HL-60 (cell line): Measurements from ENCODE around the gene OSBPL7.

ENCODE experiments used
- DNase-seq, 2 experiments: peaks; one replicate each; pipeline ENCODE4 v3.0.0-alpha.2; 2010 to 2020; ENCODE audit warnings: low read depth in 1 of 2, low spot score in 1 of 2
- H3K27ac ChIP-seq: fragments of 250-450 bp; sonication (Bioruptor Pico); replicated peaks from 2 replicates; pipeline ENCODE4 v1.5.1; 2020; ENCODE audit warnings: mild to moderate bottlenecking, moderate library complexity
- H3K27me3 ChIP-seq: fragments of 250-450 bp; sonication (Bioruptor Pico); 2 replicates; pipeline ENCODE4 v1.5.1; 2021; ENCODE audit warnings: mild to moderate bottlenecking, moderate library complexity; ENCODE audit not compliant: insufficient read depth, poor library complexity, severe bottlenecking
- H3K4me3 ChIP-seq: replicated peaks from 2 replicates; pipeline ENCODE4 v1.5.1; 2011; ENCODE audit warnings: mild to moderate bottlenecking, control low read depth, low read length; ENCODE audit not compliant: insufficient read depth
- CTCF ChIP-seq: IDR thresholded peaks from one replicate; pipeline ENCODE4 v1.5.1; 2011; ENCODE audit warnings: low read length, control low read depth, inconsistent platforms; ENCODE audit not compliant: insufficient read depth
- GABPA ChIP-seq: IDR thresholded peaks from 2 replicates; pipeline ENCODE4 v1.6.1; 2012; ENCODE audit warnings: low read depth
- POLR2AphosphoS5 ChIP-seq: IDR thresholded peaks from 2 replicates; pipeline ENCODE4 v1.6.1; 2012; ENCODE audit warnings: low read depth
- SPI1 ChIP-seq: IDR thresholded peaks from 2 replicates; pipeline ENCODE4 v1.6.1; 2012; ENCODE audit warnings: low read depth, mild to moderate bottlenecking, borderline replicate concordance
- TF ChIP-seq, protein P1 (sequence below): IDR thresholded peaks from 2 replicates; pipeline ENCODE4 v1.6.1; 2012; ENCODE audit warnings: low read depth; ENCODE audit not compliant: insufficient replicate concordance

The OSBPL7 gene

DNA sequence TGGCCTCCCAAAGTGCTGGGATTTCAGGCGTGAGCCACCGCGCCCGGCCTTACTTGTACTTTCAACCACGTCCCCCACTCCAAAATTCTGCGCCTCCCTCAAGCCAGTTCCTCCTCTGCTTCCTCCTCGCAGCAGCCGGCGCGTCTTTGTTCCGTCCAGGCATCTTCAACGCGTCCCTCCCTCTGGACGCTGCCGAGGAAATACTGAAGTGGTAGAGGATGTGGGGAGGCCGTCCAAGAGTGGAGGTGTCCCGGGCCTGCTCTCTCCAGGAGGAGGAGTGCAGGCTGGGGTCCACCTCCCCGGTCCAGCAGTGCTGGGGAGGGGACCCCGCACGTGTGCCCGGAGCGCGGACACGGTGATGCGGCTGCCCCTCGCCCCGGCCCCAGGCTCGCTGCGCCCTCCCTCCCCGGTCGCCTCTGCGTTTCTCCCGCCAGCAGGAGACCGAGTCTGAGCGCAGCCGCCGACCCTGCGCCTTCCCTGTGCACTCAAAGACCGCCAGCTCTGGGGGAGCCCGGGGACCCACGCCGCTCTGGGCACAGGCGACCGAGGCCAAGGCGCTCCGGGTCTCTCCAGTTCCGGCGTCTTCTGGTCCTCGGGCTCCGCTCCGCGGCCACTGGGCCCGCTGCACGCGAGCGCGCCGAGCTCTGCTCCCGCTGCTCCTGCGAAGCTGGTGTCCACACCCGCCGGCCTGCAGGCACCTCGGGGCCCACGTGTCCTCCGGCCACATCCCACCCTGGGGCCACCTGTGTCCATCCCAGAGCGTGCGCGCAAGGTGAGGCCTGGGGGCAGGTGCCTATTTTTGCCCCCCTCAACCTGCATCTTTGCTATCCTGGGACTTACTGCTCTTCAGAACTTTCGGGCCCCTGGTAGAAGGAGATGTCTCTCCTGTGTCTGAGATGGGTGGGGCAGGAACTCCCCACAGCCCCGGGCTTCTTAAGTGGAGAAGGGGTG lies 31.7 kb downstream of the OSBPL7 start:
- H3K27me3 ChIP-seq, result peaks cover 46% of the 10 kb centered on the region
- no peak overlapping the region for H3K27ac ChIP-seq
- peak in 1 of 2 experiments; percentile 29 for DNase-seq
- H3K4me3 ChIP-seq, result peak overlapping the region; percentile 17
- no peak for TF ChIP-seq SPI1
- TF ChIP-seq CTCF, result no peak
- TF ChIP-seq, protein P1, sequence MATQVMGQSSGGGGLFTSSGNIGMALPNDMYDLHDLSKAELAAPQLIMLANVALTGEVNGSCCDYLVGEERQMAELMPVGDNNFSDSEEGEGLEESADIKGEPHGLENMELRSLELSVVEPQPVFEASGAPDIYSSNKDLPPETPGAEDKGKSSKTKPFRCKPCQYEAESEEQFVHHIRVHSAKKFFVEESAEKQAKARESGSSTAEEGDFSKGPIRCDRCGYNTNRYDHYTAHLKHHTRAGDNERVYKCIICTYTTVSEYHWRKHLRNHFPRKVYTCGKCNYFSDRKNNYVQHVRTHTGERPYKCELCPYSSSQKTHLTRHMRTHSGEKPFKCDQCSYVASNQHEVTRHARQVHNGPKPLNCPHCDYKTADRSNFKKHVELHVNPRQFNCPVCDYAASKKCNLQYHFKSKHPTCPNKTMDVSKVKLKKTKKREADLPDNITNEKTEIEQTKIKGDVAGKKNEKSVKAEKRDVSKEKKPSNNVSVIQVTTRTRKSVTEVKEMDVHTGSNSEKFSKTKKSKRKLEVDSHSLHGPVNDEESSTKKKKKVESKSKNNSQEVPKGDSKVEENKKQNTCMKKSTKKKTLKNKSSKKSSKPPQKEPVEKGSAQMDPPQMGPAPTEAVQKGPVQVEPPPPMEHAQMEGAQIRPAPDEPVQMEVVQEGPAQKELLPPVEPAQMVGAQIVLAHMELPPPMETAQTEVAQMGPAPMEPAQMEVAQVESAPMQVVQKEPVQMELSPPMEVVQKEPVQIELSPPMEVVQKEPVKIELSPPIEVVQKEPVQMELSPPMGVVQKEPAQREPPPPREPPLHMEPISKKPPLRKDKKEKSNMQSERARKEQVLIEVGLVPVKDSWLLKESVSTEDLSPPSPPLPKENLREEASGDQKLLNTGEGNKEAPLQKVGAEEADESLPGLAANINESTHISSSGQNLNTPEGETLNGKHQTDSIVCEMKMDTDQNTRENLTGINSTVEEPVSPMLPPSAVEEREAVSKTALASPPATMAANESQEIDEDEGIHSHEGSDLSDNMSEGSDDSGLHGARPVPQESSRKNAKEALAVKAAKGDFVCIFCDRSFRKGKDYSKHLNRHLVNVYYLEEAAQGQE, result no peak
- no peak for TF ChIP-seq GABPA
- TF ChIP-seq POLR2AphosphoS5, result no peak

GRCh38 chr17:47785538-47786123 lies 36.0 kb downstream of the OSBPL7 start:
- TF ChIP-seq, protein P1, result peak; percentile 99
- no peak for TF ChIP-seq POLR2AphosphoS5
- no peak for DNase-seq
- Histone ChIP-seq H3K27ac (no peak overlapping the region), H3K4me3 (no peak overlapping the region), H3K27me3 (peaks cover 25% of the 10 kb centered on the region)

DNA sequence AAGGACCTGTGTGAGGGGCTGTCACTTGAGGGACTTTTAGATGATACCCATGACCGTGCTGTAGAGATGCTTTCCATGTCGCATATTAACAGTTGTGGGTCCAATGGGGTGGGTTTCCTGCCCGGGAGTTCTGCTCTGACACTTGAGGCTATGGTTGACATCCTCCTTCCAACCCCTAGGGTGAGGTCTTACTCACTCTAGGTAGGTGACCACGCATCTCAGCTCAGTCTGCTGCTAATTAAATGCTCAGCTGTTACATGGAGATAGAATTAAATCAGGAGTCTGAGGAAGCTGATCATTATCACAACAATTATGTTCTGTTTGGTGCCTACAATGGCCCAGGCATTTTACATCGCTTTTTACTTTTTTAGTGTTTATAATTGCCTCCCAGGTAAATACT lies 40.2 kb downstream of the OSBPL7 start:
- Histone ChIP-seq H3K27ac (no peak overlapping the region), H3K27me3 (peaks cover 24% of the 10 kb centered on the region), H3K4me3 (no peak overlapping the region)
- no peak for DNase-seq
- TF ChIP-seq GABPA (no peak), POLR2AphosphoS5 (no peak), SPI1 (no peak), CTCF (no peak)
- TF ChIP-seq, protein P1, result no peak
